Measurements from ENCODE around the gene STK32B. TPM values are rescaled to one million over a fixed set of nuclear protein-coding genes. Genes with fewer than 3 reads are reported as not detected.

Gene STK32B
- total and polyA plus RNA-seq, 2 of the 8 experiments (the other 6 are each of a cell fraction or from before 2014, with no cell fraction given), result 2.3 to 2.5 TPM

DNA sequence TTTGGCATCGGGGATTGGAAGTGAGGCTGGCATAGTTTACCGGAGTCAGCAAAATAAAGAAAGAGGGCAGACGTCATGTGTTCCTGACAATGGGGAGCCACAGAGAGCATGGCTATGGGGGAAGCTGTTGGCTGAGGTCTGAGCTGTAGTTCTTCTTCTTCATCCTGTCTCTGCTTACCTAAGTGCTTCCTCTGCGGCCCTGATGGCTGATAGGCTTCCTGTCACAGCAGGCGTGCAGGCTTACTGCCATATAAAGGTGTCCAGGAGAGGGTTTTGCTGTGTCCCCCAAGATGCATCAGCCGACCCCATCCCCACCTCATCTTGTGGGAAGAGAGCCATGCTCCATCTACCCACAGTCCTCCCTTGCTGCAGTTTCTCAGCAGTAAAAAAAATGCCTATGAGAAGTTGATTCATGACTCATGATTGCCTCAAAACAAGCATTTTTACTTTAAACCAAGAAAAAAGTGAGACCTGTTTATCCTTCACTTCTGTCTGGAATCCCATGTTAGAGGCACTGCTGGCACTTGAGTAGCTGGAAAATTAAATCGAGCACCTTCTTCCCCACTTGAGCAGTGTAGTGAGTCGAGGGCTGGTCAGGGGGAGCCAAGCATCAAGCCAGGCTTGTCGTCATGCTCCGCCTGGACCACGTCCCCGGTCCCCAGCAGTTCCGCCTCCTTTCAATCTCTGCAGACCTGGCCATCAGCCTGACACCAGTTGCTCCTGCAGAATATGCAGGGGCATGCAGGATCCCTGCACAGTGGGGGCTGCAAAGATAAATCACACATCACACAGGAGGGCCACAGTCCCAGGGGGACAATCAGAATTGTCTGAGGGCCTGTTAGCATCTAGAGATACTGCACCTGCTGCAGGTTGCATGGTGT lies 419.3 kb downstream of the STK32B start:
- no peaks in the 10 kb centered on the region for H3K79me2 ChIP-seq (ENCODE audit: control insufficient read depth in 1 of 2, insufficient read depth in 2 of 2, low read length in 2 of 2)
- H2BK12ac ChIP-seq (ENCODE audit: low read depth, low read length), result no peak overlapping the region
- ChIA-PET CTCF (ENCODE audit: partially characterized antibody) (interaction anchor here (4.5 kb wide), 1 partner anchor 11 kb away, joined by 27 read pairs; no protein-coding TSS in a partner anchor), POLR2A (ENCODE audit: partially characterized antibody) (interaction anchor here (0.6 to 1.3 kb wide), 2 partner anchors 25 to 26 kb away, joined by 3 read pairs; no protein-coding TSS in a partner anchor)
- H2BK120ac ChIP-seq (replicated peaks; ENCODE audit: low read depth, low read length), result no peak overlapping the region
- no peak overlapping the region for H2AK5ac ChIP-seq (ENCODE audit: low read depth, low read length)
- 93% methylated on average over 13 of the region's 13 CpGs; no CpG with 5 or more reads in 1 of the 2 experiments for WGBS, 2 experiments (ENCODE audit: extremely low coverage in 1 of 2, insufficient coverage in 1 of 2, insufficient read length in 1 of 2, insufficient replicate concordance in 2 of 2, low coverage in 1 of 2, low lambda C conversion rate in 2 of 2, missing lambda C conversion rate in 1 of 2)
- TF ChIP-seq SP1 (IDR thresholded peaks at IDR 0.05; ENCODE audit: low read depth, low read length) (no peak), NRF1 (IDR thresholded peaks at IDR 0.05; ENCODE audit: low read depth, low read length) (no peak), CBX5 (IDR thresholded peaks at IDR 0.05; ENCODE audit: low read depth, low read length) (no peak), RAD21 (IDR thresholded peaks at IDR 0.05 in 1 of 2, conservative IDR thresholded peaks at IDR 0.05 in 1 of 2; ENCODE audit: low read depth in 2 of 2, low read length in 2 of 2) (no peak), EGR1 (IDR thresholded peaks at IDR 0.05; ENCODE audit: borderline replicate concordance, low read depth, low read length) (no peak), HDAC2 (IDR thresholded peaks at IDR 0.05; ENCODE audit: borderline replicate concordance in 1 of 2, low read depth in 2 of 2, low read length in 2 of 2) (no peak), TAF7 (optimal IDR thresholded peaks at IDR 0.05; ENCODE audit: borderline replicate concordance, low read depth, low read length) (no peak), POLR2A (IDR thresholded peaks at IDR 0.05; ENCODE audit: control extremely low read depth in 1 of 2, low read depth in 2 of 2, low read length in 2 of 2) (no peak)
- no peak overlapping the region for H2AFZ ChIP-seq (ENCODE audit: low read length)
- no peak overlapping the region for H3K9ac ChIP-seq (replicated peaks in 1 of 4; ENCODE audit: extremely low read depth in 1 of 4, low read depth in 3 of 4, low read length in 3 of 4)
- no peak overlapping the region for H3K14ac ChIP-seq (ENCODE audit: insufficient read length)
- H3K9me3 ChIP-seq (ENCODE audit: insufficient read depth in 2 of 2, low read depth in 1 of 2, low read length in 1 of 2), result no peaks in the 10 kb centered on the region
- H3K23me2 ChIP-seq (ENCODE audit: low read depth, low read length), result no peaks in the 10 kb centered on the region
- DNase-seq (ENCODE audit: low read depth in 1 of 2, low spot score in 2 of 2) (no peak), FAIRE-seq (no peak)
- H3K56ac ChIP-seq (replicated peaks; ENCODE audit: insufficient read length, low read depth, low read length), result no peak overlapping the region
- H3K36me3 ChIP-seq (ENCODE audit: control insufficient read depth in 2 of 4, insufficient read depth in 4 of 4, low read length in 3 of 4), result no peaks in the 10 kb centered on the region
- no peaks in the 10 kb centered on the region for H4K20me1 ChIP-seq (replicated peaks in 1 of 2; ENCODE audit: control insufficient read depth in 1 of 2, insufficient read depth in 2 of 2, low read length in 2 of 2)
- no peak overlapping the region for H3K18ac ChIP-seq (ENCODE audit: extremely low read depth, low read length)
- H4K5ac ChIP-seq (ENCODE audit: insufficient read length, low read depth, low read length), result no peak overlapping the region
- H3K4me1 ChIP-seq (replicated peaks in 1 of 4; ENCODE audit: control insufficient read depth in 3 of 4, insufficient read depth in 4 of 4, low read length in 3 of 4), result no peaks in the 10 kb centered on the region
- no peak overlapping the region for H3K27ac ChIP-seq (ENCODE audit: low read depth, low read length)
- H3K4me3 ChIP-seq (ENCODE audit: extremely low read depth in 1 of 4, insufficient read depth in 2 of 4, low read depth in 3 of 4, low read length in 4 of 4), result no peak overlapping the region
- H2BK5ac ChIP-seq (ENCODE audit: low read depth, low read length), result no peak overlapping the region
- no peak overlapping the region for H3K4ac ChIP-seq (replicated peaks; ENCODE audit: insufficient read length, low read depth, low read length)
- no peak overlapping the region for H2BK15ac ChIP-seq (ENCODE audit: low read length)
- H2BK20ac ChIP-seq (ENCODE audit: low read length), result no peak overlapping the region
- H3K4me2 ChIP-seq (ENCODE audit: insufficient read depth in 1 of 2, low read depth in 2 of 2, low read length in 2 of 2), result no peak overlapping the region
- no peak overlapping the region for H4K8ac ChIP-seq (ENCODE audit: extremely low read depth, insufficient read depth, low read length)
- no peak overlapping the region for H3K23ac ChIP-seq (ENCODE audit: insufficient read length)
- no peaks in the 10 kb centered on the region for H3K27me3 ChIP-seq (replicated peaks in 1 of 4; ENCODE audit: control insufficient read depth in 3 of 4, extremely low read depth in 1 of 4, insufficient read depth in 3 of 4, low read length in 3 of 4)
- H4K91ac ChIP-seq (replicated peaks; ENCODE audit: insufficient read length, low read length), result no peak overlapping the region
- no peaks in the 10 kb centered on the region for H3K79me1 ChIP-seq (ENCODE audit: low read depth, low read length)

All from H1 (cell line).